BE2C (cell line): ENCODE measurements around the gene PHEX.

ENCODE experiments used
- DNase-seq: peaks from one replicate; pipeline ENCODE4 v3.0.0-alpha.2; 2020
- H3K27me3 ChIP-seq: fragments of 250-450 bp; sonication (Bioruptor Pico); 2 replicates; pipeline ENCODE4 v1.5.1; 2020; ENCODE audit warnings: mild to moderate bottlenecking
- H3K36me3 ChIP-seq: fragments of 250-450 bp; sonication (Bioruptor Pico); 2 replicates; pipeline ENCODE4 v1.5.1; 2020; ENCODE audit warnings: mild to moderate bottlenecking
- H3K4me1 ChIP-seq: fragments of 250-450 bp; sonication (Bioruptor Pico); 2 replicates; pipeline ENCODE4 v1.5.1; 2020
- H3K4me3 ChIP-seq: 2 replicates; pipeline ENCODE4 v1.5.1; 2011; ENCODE audit warnings: low read depth, low read length
- H3K9me3 ChIP-seq: fragments of 250-450 bp; sonication (Bioruptor Pico); 2 replicates; pipeline ENCODE4 v1.5.1; 2020
- TF ChIP-seq, protein P1 (sequence below): IDR thresholded peaks from 2 replicates; pipeline ENCODE4 v1.5.1; 2012; ENCODE audit warnings: mild to moderate bottlenecking, low read depth, low read length

The PHEX gene

DNA sequence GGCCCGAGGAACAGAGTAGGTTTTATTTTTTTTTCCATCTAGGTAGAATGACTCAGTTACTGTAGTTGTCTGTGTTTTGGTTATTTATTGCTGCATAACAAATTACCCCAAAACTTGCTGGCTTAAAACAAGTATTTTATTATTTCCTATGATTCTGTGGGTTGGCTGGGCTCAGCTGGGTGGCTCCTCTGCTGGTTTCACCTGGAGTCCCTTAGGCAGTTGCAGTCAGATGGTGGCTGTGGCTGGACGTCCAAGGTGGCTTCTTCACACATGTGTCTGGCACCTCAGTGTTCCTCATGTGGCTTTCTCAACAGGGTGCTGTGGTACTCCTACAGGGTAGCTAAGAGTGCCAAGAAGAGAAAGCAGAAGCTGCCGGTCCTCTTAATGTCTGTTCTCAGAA lies 115.8 kb downstream of the PHEX start:
- TF ChIP-seq, protein P1, sequence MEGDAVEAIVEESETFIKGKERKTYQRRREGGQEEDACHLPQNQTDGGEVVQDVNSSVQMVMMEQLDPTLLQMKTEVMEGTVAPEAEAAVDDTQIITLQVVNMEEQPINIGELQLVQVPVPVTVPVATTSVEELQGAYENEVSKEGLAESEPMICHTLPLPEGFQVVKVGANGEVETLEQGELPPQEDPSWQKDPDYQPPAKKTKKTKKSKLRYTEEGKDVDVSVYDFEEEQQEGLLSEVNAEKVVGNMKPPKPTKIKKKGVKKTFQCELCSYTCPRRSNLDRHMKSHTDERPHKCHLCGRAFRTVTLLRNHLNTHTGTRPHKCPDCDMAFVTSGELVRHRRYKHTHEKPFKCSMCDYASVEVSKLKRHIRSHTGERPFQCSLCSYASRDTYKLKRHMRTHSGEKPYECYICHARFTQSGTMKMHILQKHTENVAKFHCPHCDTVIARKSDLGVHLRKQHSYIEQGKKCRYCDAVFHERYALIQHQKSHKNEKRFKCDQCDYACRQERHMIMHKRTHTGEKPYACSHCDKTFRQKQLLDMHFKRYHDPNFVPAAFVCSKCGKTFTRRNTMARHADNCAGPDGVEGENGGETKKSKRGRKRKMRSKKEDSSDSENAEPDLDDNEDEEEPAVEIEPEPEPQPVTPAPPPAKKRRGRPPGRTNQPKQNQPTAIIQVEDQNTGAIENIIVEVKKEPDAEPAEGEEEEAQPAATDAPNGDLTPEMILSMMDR, result no peak
- no peaks in the 10 kb centered on the region for H3K4me1 ChIP-seq

DNA sequence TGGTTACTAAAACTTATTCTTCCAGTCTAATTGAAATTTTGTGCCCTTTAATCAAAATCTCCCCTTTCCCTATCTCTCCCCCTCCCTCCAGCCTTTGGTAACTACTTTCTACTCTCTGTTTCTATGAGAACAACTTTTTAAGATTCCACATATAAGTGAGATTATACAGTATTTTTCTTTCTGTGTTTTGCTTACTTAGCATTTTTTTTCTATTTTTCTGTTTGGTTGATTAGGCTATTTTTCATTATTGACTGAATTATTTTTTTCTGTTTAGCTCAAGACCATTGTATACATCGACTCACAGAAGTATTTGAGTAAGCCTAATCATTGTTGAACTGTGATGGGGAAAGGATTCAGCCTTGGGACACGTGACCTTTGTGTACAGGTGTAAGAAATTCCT lies 116.4 kb downstream of the PHEX start:
- no peaks in the 10 kb centered on the region for H3K4me1 ChIP-seq
- no peaks in the 10 kb centered on the region for H3K9me3 ChIP-seq
- TF ChIP-seq, protein P1, result no peak
- H3K4me3 ChIP-seq, result no peak overlapping the region
- H3K36me3 ChIP-seq, result no peaks in the 10 kb centered on the region
- DNase-seq, result no peak
- H3K27me3 ChIP-seq, result no peaks in the 10 kb centered on the region

More for the DNA sequence above, 115.8 kb downstream of the PHEX start:
- Histone ChIP-seq H3K9me3 (no peaks in the 10 kb centered on the region), H3K4me3 (no peak overlapping the region), H3K36me3 (no peaks in the 10 kb centered on the region), H3K27me3 (no peaks in the 10 kb centered on the region)
- DNase-seq, result no peak

DNA sequence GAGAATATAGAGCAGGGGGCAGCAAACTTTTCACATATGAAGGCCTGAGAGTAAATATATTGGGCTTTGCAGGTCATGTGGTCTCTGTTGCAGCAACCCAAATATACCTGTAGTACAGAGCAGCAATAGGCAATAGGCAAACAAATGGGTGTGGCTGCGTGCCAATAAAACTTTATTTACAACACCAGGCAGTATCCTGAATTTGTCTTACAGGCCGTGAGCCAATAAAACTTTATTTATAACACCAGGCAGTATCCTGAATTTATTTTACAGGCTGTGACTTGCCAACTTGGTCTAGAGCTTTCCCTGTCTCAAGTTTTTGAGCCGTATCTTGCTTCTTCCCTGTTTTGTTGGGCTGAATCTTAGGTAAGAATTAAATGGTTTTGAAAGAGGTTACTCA lies 118.2 kb downstream of the PHEX start:
- no peaks in the 10 kb centered on the region for H3K9me3 ChIP-seq
- H3K27me3 ChIP-seq, result no peaks in the 10 kb centered on the region
- TF ChIP-seq, protein P1, result no peak
- no peaks in the 10 kb centered on the region for H3K4me1 ChIP-seq
- DNase-seq, result no peak
- H3K4me3 ChIP-seq, result no peak overlapping the region
- H3K36me3 ChIP-seq, result no peaks in the 10 kb centered on the region

DNA sequence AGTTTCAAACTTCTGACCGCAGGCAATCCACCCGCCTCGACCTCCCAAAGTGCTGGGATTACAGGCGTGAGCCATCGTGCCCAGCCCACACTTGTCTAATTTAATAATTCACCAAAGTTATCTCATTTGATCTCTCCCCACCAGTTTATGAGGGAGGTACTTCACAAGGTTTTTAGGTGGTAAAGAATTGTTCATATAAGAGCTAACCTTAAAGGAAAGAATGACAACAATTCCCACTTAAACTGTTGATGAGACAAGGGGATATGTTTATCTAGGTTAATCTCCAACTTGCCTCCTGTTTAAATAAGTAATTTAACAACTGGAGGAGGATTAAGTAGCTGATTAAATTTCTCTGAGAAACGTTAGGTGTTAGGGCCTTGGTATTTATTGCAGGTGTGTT lies 123.0 kb downstream of the PHEX start:
- no peaks in the 10 kb centered on the region for H3K4me1 ChIP-seq
- no peaks in the 10 kb centered on the region for H3K36me3 ChIP-seq
- no peaks in the 10 kb centered on the region for H3K9me3 ChIP-seq
- no peaks in the 10 kb centered on the region for H3K27me3 ChIP-seq
- H3K4me3 ChIP-seq, result no peak overlapping the region
- TF ChIP-seq, protein P1, result no peak
- no peak for DNase-seq

DNA sequence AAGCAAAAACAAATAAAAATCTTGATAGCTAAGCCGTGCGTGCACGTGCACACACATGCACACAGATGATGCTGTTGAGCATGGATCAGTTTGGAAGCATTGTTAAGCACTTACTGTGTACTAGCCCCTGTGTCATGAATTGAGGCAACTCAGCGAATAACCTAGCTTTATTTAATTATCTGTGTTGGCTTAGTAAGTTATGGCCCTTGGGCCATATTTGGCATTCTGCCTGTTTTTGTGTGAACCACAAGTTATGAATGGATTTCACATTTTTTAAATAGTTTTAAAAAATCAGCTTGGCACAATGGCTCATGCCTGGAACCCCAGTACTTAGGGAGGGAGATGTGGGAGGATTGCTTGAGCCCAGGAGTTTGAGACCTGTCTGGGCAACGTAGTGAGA lies 126.9 kb downstream of the PHEX start:
- DNase-seq, result no peak
- Histone ChIP-seq H3K27me3 (no peaks in the 10 kb centered on the region), H3K4me3 (no peak overlapping the region), H3K36me3 (no peaks in the 10 kb centered on the region), H3K9me3 (no peaks in the 10 kb centered on the region), H3K4me1 (no peaks in the 10 kb centered on the region)
- TF ChIP-seq, protein P1, result no peak

DNA sequence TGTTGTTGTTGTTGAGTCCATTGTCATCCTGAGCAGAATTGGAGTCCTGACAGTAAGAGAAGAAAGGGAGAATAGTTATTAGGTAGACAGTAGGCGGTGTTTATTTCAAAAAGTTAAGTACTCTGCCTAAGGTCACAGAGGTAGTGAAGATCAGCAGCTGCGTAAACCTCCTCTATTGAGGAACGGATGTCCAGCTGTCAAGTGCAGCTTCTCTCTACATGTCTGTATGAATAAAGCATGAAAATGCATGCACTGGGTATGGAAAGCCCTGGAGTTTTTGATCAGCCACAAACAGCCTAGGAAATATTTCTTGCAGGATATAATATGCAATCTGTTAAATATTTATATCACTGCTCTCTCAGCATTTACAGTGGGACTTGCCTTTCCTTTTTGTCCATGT lies 131.2 kb downstream of the PHEX start:
- TF ChIP-seq, protein P1, result no peak
- Histone ChIP-seq H3K4me1 (no peaks in the 10 kb centered on the region), H3K9me3 (no peaks in the 10 kb centered on the region), H3K4me3 (no peak overlapping the region), H3K36me3 (no peaks in the 10 kb centered on the region), H3K27me3 (no peaks in the 10 kb centered on the region)
- DNase-seq, result no peak
